ENCODE data around the gene CDH4.

DNA sequence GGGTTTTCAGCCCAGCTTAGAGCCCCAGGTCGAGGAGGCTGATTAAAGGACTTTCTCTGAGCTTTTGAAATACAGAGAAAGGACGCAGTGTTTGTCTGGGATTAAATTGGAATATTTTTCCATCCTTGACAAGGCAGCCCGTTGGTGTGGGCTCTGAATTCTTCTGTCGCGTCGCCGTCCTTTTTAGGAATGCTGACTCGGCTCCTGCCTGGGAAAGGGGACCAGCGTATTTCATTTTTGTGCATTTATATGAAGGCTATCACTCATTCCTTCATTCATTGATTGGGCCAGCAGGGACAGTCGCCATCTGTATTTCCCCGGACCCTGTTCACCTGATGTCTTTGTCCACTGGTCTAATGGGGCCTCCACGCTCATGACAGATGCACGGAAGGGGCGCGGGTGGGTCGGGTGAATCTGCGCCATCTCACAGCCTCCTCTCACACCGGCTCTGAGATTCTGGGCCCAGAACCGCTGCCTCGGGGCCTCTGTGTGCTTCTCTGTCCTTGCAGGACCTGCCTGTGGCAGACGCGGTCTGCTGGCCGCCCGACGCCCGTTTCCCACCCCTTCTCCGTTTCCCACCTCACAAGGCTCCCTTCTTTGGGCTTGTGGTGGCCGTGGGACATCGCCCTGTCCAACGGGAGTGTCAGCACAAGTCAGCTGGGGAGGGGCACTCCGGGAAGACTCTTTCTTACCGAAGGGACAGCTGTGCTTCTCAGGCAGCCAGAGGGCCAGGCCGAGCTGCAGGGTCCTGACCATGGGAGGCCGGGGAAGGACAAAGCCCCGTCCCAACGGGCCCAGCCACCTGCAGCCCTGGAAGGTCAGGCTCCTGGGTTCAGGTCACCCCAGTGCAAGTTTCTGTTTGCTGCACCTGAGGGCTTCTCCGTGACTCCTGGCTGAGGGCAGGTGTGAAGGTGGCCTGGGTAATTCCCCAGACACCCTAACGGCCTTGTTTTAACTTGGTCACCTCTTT, 656.3 kb downstream of the CDH4 start:
- TF ChIP-seq, protein P1, sequence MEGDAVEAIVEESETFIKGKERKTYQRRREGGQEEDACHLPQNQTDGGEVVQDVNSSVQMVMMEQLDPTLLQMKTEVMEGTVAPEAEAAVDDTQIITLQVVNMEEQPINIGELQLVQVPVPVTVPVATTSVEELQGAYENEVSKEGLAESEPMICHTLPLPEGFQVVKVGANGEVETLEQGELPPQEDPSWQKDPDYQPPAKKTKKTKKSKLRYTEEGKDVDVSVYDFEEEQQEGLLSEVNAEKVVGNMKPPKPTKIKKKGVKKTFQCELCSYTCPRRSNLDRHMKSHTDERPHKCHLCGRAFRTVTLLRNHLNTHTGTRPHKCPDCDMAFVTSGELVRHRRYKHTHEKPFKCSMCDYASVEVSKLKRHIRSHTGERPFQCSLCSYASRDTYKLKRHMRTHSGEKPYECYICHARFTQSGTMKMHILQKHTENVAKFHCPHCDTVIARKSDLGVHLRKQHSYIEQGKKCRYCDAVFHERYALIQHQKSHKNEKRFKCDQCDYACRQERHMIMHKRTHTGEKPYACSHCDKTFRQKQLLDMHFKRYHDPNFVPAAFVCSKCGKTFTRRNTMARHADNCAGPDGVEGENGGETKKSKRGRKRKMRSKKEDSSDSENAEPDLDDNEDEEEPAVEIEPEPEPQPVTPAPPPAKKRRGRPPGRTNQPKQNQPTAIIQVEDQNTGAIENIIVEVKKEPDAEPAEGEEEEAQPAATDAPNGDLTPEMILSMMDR (IDR thresholded peaks at IDR 0.05) = no peak
- TF ChIP-seq POLR2A (IDR thresholded peaks at IDR 0.05) = no peak
